SU-DHL-6 (cell line): Measurements from ENCODE around the gene PPARGC1A.

Source experiments
- EZH2phosphoT487 ChIP-seq: fragments of 200-600 bp; sonication (generic), shearing (Covaris generic); conservative IDR thresholded peaks from 2 replicates; pipeline ENCODE4 v1.6.1; 2018; ENCODE audit warnings: mild to moderate bottlenecking, antibody characterized with exemption, low read length, moderate library complexity, mixed read lengths
- TF ChIP-seq, protein P1 (sequence below): fragments of 200-600 bp; sonication (generic); IDR thresholded peaks from one replicate; pipeline ENCODE4 v1.5.1; 2017; ENCODE audit warnings: antibody characterized with exemption, mild to moderate bottlenecking, low read length, moderate library complexity; ENCODE audit not compliant: insufficient read depth, poor library complexity, severe bottlenecking

DNA sequence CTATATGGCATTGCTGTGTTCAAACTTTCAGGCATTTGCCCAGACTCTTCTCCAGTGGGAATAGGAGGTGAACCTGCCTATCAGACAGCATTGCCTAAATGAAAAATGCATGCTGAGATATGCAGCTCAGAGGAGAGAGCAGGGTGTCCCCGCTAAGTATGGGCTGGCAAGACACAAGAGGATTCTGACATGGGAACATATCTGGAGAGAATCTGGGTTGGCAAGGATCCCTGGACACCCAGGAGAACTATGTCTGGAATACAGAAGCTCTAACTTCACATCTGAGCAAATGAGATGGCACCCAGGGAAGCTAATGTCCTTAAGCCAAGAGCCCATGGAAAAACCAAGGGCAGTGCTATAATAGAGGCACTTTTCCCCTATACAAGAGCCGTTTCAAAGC, 18.4 kb downstream of the PPARGC1A start:
- TF ChIP-seq, protein P1, sequence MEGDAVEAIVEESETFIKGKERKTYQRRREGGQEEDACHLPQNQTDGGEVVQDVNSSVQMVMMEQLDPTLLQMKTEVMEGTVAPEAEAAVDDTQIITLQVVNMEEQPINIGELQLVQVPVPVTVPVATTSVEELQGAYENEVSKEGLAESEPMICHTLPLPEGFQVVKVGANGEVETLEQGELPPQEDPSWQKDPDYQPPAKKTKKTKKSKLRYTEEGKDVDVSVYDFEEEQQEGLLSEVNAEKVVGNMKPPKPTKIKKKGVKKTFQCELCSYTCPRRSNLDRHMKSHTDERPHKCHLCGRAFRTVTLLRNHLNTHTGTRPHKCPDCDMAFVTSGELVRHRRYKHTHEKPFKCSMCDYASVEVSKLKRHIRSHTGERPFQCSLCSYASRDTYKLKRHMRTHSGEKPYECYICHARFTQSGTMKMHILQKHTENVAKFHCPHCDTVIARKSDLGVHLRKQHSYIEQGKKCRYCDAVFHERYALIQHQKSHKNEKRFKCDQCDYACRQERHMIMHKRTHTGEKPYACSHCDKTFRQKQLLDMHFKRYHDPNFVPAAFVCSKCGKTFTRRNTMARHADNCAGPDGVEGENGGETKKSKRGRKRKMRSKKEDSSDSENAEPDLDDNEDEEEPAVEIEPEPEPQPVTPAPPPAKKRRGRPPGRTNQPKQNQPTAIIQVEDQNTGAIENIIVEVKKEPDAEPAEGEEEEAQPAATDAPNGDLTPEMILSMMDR: no peak
- TF ChIP-seq EZH2phosphoT487: no peak
